D721Med (cell line): ENCODE data around the gene FOXG1.
A peak's percentile ranks its signal among the peaks of the same experiment; 100 is the strongest.

ENCODE experiments used
- DNase-seq: peaks from one replicate; pipeline ENCODE4 v3.0.0; 2011; ENCODE audit warnings: low spot score; ENCODE audit not compliant: insufficient read length
- FAIRE-seq: peaks from 2 replicates; lab custom pipeline; 2011; peaks lifted over from hg19 to GRCh38; lab: Jason Lieb, UNC
- TF ChIP-seq, protein P1 (sequence below): IDR thresholded peaks from 2 replicates; pipeline ENCODE4 v1.5.1; 2012; ENCODE audit warnings: mild to moderate bottlenecking, control low read depth; ENCODE audit not compliant: insufficient read depth; ENCODE audit errors: missing control alignments

The FOXG1 gene

DNA sequence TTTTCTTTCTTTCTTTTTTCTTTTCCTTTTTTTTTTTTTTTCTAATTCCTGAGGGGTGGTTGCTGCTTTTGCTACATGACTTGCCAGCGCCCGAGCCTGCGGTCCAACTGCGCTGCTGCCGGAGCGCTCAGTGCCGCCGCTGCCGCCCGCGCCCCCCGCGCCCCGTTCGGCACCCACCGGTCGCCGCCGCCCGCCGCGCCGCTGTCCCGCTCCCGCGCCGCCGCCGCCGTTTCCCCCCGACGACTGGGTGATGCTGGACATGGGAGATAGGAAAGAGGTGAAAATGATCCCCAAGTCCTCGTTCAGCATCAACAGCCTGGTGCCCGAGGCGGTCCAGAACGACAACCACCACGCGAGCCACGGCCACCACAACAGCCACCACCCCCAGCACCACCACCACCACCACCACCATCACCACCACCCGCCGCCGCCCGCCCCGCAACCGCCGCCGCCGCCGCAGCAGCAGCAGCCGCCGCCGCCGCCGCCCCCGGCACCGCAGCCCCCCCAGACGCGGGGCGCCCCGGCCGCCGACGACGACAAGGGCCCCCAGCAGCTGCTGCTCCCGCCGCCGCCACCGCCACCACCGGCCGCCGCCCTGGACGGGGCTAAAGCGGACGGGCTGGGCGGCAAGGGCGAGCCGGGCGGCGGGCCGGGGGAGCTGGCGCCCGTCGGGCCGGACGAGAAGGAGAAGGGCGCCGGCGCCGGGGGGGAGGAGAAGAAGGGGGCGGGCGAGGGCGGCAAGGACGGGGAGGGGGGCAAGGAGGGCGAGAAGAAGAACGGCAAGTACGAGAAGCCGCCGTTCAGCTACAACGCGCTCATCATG lies 654 bp downstream of the FOXG1 start:
- TF ChIP-seq, protein P1, sequence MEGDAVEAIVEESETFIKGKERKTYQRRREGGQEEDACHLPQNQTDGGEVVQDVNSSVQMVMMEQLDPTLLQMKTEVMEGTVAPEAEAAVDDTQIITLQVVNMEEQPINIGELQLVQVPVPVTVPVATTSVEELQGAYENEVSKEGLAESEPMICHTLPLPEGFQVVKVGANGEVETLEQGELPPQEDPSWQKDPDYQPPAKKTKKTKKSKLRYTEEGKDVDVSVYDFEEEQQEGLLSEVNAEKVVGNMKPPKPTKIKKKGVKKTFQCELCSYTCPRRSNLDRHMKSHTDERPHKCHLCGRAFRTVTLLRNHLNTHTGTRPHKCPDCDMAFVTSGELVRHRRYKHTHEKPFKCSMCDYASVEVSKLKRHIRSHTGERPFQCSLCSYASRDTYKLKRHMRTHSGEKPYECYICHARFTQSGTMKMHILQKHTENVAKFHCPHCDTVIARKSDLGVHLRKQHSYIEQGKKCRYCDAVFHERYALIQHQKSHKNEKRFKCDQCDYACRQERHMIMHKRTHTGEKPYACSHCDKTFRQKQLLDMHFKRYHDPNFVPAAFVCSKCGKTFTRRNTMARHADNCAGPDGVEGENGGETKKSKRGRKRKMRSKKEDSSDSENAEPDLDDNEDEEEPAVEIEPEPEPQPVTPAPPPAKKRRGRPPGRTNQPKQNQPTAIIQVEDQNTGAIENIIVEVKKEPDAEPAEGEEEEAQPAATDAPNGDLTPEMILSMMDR = no peak
- no peak for DNase-seq
- no peak for FAIRE-seq

DNA sequence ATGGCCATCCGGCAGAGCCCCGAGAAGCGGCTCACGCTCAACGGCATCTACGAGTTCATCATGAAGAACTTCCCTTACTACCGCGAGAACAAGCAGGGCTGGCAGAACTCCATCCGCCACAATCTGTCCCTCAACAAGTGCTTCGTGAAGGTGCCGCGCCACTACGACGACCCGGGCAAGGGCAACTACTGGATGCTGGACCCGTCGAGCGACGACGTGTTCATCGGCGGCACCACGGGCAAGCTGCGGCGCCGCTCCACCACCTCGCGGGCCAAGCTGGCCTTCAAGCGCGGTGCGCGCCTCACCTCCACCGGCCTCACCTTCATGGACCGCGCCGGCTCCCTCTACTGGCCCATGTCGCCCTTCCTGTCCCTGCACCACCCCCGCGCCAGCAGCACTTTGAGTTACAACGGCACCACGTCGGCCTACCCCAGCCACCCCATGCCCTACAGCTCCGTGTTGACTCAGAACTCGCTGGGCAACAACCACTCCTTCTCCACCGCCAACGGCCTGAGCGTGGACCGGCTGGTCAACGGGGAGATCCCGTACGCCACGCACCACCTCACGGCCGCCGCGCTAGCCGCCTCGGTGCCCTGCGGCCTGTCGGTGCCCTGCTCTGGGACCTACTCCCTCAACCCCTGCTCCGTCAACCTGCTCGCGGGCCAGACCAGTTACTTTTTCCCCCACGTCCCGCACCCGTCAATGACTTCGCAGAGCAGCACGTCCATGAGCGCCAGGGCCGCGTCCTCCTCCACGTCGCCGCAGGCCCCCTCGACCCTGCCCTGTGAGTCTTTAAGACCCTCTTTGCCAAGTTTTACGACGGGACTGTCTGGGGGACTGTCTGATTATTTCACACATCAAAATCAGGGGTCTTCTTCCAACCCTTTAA lies 1.5 kb downstream of the FOXG1 start:
- FAIRE-seq = no peak
- TF ChIP-seq, protein P1 = peak; percentile 34
- no peak for DNase-seq

DNA sequence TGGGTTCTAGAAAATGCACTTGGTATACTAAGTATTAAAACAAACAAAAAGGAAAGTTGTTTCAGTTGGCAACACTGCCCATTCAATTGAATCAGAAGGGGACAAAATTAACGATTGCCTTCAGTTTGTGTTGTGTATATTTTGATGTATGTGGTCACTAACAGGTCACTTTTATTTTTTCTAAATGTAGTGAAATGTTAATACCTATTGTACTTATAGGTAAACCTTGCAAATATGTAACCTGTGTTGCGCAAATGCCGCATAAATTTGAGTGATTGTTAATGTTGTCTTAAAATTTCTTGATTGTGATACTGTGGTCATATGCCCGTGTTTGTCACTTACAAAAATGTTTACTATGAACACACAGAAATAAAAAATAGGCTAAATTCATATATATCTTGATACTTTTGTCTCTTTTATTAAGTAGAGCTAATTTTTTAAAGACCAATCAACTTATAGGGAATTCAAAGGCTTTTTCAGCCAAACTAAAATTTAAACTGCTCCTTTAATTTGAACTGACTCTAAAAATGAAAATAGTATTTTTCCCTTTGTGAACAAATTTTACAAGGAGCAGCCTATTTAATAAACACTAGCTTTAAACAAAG lies 2.8 kb downstream of the FOXG1 start:
- TF ChIP-seq, protein P1 = no peak
- no peak for DNase-seq
- no peak for FAIRE-seq

DNA sequence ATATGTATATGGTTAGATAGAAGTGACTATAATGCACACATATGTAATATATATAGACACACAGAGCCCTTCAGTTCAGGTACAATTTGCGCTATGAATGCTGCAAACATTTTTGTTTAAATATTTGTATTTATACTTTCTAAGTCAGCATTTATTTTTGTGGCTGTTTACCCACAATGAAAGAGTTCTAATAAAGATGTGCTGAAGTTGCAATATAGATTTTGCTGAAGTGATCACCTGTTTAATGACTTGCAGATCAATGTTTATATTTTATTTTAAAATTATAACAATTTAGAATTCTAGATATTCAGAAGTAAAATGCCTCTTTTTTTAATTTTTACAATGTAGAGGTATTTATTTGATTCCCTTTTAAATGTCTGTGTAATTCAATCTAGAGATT lies 3.5 kb downstream of the FOXG1 start:
- DNase-seq (no peak), FAIRE-seq (no peak)
- TF ChIP-seq, protein P1 = no peak

DNA sequence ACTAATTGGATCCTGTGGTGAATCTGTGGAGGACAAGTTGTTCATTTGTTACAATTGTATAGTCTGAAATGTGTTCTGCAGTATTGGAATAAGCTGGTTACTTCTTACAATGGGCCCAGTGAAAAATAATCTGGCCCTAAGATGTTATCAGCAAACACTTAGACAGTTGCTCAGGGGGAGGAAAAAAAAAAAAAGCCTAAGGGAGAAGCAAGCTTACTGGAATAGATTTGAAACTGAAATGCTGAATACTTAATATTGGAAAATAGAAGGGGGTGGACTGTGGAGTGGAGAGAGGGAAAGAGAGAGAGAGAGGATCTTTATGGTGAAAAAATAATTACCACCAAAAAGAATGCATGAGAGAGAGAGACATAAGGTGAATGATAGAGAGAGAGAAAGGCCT lies 4.0 kb downstream of the FOXG1 start:
- no peak for DNase-seq
- FAIRE-seq = no peak
- TF ChIP-seq, protein P1 = no peak

DNA sequence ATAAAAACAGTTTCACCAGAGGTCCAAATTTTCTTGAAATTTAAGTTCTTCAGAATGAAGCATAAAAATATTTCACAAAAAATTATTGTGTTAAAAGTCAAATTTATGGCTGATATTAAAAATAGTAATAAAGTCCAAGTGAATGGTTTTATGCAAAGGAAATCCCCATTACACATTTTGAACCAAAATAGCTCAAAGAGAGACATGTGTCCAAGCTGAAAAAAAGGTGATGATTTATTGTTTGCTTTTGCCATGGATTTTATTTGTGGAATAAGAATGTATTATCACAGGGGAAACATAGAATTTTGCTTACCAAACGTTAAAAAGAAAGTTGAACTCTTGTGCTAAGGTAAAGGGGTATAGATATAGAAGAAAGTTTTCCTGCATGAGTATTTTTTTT lies 4.6 kb downstream of the FOXG1 start:
- DNase-seq (no peak), FAIRE-seq (no peak)
- TF ChIP-seq, protein P1 = no peak
